K562 (cell line): ENCODE measurements around the gene MGAT5. TPM values are rescaled to one million over a fixed set of nuclear protein-coding genes. Genes with fewer than 3 reads are reported as not detected.

ENCODE experiments used
- ATAC-seq: fragments of 200-7000 bp; cut with Tn5 transposase; 3 replicates; pipeline ENCODE4 v1.9.1; 2020; ENCODE audit warnings: moderate library complexity
- BruUV-seq: library from RNA; stranded (reverse); fragments of 400-500 nt; replicated peaks from 2 replicates; lab custom pipeline; 2021; lab: Mats Ljungman, UMichigan
- CTCF ChIA-PET: fragments of 300-600 bp; formaldehyde crosslinking; extraction: SDS; loops from one replicate; lab custom pipeline; 2021; ENCODE audit warnings: low intra/inter-chr PET ratio; lab: Yijun Ruan, JAX
- POLR2A ChIA-PET: fragments of 300-600, 350-650 bp; sonication (Branson Sonifier 250); formaldehyde crosslinking; extraction: SDS; loops from one replicate; lab custom pipeline; 2021; ENCODE audit warnings: antibody characterized with exemption, inconsistent platforms; lab: Yijun Ruan, JAX
- DNase-seq, 4 experiments: peaks; one replicate each; pipeline versions ENCODE4 v3.0.0 to v3.0.0-alpha.2; 2011 to 2018; ENCODE audit warnings: low spot score in 3 of 4, mixed read lengths in 3 of 4; ENCODE audit errors: extremely low read depth in 1 of 4
- FAIRE-seq: peaks from 2 replicates; lab custom pipeline; 2011; peaks lifted over from hg19 to GRCh38; lab: Jason Lieb, UNC
- H2AFZ ChIP-seq: 2 replicates; pipeline ENCODE4 v1.6.0; 2011; ENCODE audit warnings: low read depth, low read length, control low read depth, inconsistent platforms
- H3K27ac ChIP-seq: fragments of 200-600 bp; 3 replicates; pipeline ENCODE4 v1.8.0; 2011; ENCODE audit warnings: low read depth, mild to moderate bottlenecking, control low read depth, inconsistent platforms, low read length, moderate library complexity, mixed read lengths; ENCODE audit errors: extremely low read depth
- H3K27me3 ChIP-seq, 2 experiments: fragments of 300-600 bp in 1 of 2; 2 replicates in 1 of 2; 3 replicates in 1 of 2; pipeline versions ENCODE4 v1.6.0 to v1.8.0; 2011; ENCODE audit warnings: inconsistent platforms in 2 of 2, low read length in 2 of 2, mild to moderate bottlenecking in 1 of 2, mixed read lengths in 1 of 2, moderate library complexity in 1 of 2; ENCODE audit not compliant: control insufficient read depth in 2 of 2, insufficient read depth in 2 of 2
- H3K36me3 ChIP-seq: fragments of 300-600 bp; 3 replicates; pipeline ENCODE4 v1.8.0; 2011; ENCODE audit warnings: mild to moderate bottlenecking, low read length, inconsistent platforms; ENCODE audit not compliant: control insufficient read depth, insufficient read depth
- H3K4me1 ChIP-seq, 2 experiments: fragments of 200-600 bp in 1 of 2; replicated peaks in 1 of 2; 2 replicates in 1 of 2; 3 replicates in 1 of 2; pipeline versions ENCODE4 v1.5.1 to v1.8.0; 2011; ENCODE audit warnings: inconsistent platforms in 2 of 2, low read length in 2 of 2, mild to moderate bottlenecking in 1 of 2, mixed read lengths in 1 of 2, moderate library complexity in 1 of 2; ENCODE audit not compliant: control insufficient read depth in 2 of 2, insufficient read depth in 2 of 2
- H3K4me2 ChIP-seq: 2 replicates; pipeline ENCODE4 v1.6.1; 2011; ENCODE audit warnings: low read length, control low read depth, inconsistent platforms, mixed read lengths; ENCODE audit not compliant: insufficient read depth
- H3K4me3 ChIP-seq: fragments of 200-600 bp; sonication (generic), shearing (Covaris generic); 2 replicates; pipeline ENCODE4 v1.5.1; 2016; ENCODE audit warnings: control low read depth, inconsistent platforms
- H3K79me2 ChIP-seq: fragments of 200-600 bp; 3 replicates; pipeline ENCODE4 v1.8.0; 2011; ENCODE audit warnings: low read length, inconsistent platforms; ENCODE audit not compliant: control insufficient read depth, insufficient read depth
- H3K9ac ChIP-seq, 2 experiments: 2 replicates each; pipeline versions ENCODE4 v1.6.0 to v1.6.1; 2011; ENCODE audit warnings: low read depth in 2 of 2, low read length in 2 of 2, control low read depth in 1 of 2, inconsistent platforms in 1 of 2, mild to moderate bottlenecking in 1 of 2, mixed read lengths in 1 of 2; ENCODE audit not compliant: insufficient read depth in 1 of 2
- H3K9me1 ChIP-seq: one replicate; pipeline ENCODE4 v1.6.0; 2011; ENCODE audit warnings: inconsistent platforms, mild to moderate bottlenecking, low read length, moderate library complexity; ENCODE audit not compliant: control insufficient read depth, insufficient read depth
- H3K9me3 ChIP-seq: replicated peaks from 2 replicates; pipeline ENCODE4 v1.5.1; 2011; ENCODE audit warnings: low read depth, low read length, inconsistent platforms; ENCODE audit not compliant: control insufficient read depth, insufficient read depth
- H4K20me1 ChIP-seq: replicated peaks from 2 replicates; pipeline ENCODE4 v1.6.1; 2011; ENCODE audit warnings: low read length, inconsistent platforms, mixed read lengths; ENCODE audit not compliant: control insufficient read depth, insufficient read depth
- ATF2 ChIP-seq: sonication (generic); formaldehyde crosslinking; IDR thresholded peaks from 2 replicates; pipeline ENCODE4 v1.8.1; 2022; ENCODE audit warnings: missing genetic modification reagents
- CTCFL ChIP-seq: IDR thresholded peaks from 2 replicates; pipeline ENCODE4 v1.6.1; 2011; ENCODE audit warnings: borderline replicate concordance, low read depth, mild to moderate bottlenecking, moderate library complexity, low read length; ENCODE audit not compliant: insufficient read depth, poor library complexity, severe bottlenecking
- E2F3 ChIP-seq: fragments of 250-450 bp; sonication (Bioruptor Pico); IDR thresholded peaks from 2 replicates; pipeline ENCODE4 v1.4.0; 2020; ENCODE audit warnings: mild to moderate bottlenecking
- GTF2E2 ChIP-seq: fragments of 200-800 bp; sonication (Bioruptor generic); IDR thresholded peaks from 2 replicates; pipeline ENCODE4 v1.6.1; 2016; ENCODE audit warnings: missing genetic modification characterization, missing compliant biosample characterization
- POLR2AphosphoS5 ChIP-seq: IDR thresholded peaks from 2 replicates; pipeline ENCODE4 v1.6.1; 2011; ENCODE audit warnings: mild to moderate bottlenecking, low read depth, low read length, moderate library complexity; ENCODE audit not compliant: control insufficient read depth, insufficient read depth
- RFX1 ChIP-seq: fragments of 450-650 bp; IDR thresholded peaks from 2 replicates; pipeline ENCODE4 v1.6.1; 2016; ENCODE audit warnings: mild to moderate bottlenecking, moderate library complexity
- TEAD2 ChIP-seq: fragments of 450-650 bp; IDR thresholded peaks from 2 replicates; pipeline ENCODE4 v1.6.1; 2016; ENCODE audit warnings: missing genetic modification characterization, control low read depth, missing compliant biosample characterization
- WGBS: fragments of 100-300 bp; shearing (Covaris generic); methylation state at CpG from one replicate; pipeline ENCODE4 v1.1.6; 2016; ENCODE audit warnings: low coverage, mixed read lengths; ENCODE audit not compliant: insufficient coverage; ENCODE audit errors: missing lambda C conversion rate; 5-methylcytosine and 5-hydroxymethylcytosine counted together
- in situ Hi-C: fragments of 300-500 bp; cut with MboI; formaldehyde crosslinking; loops from 4 replicates; pipeline ENCODE4 v1.15.0; 2018; ENCODE audit warnings: inconsistent platforms, mixed read lengths
- intact Hi-C: fragments of 100-400 bp; cut with micrococcal nuclease; formaldehyde crosslinking; loops from 2 replicates; pipeline ENCODE4 v1.14.2; 2022
- polyA plus RNA-seq, 8 experiments: library from polyadenylated mRNA; depleted of rRNA in 4 of 8; stranded (reverse) in 5 of 8; unstranded in 3 of 8; fragments of >200 nt; fragmentation: Nextera tagmentation in 2 of 8; fragmentation: Illumina TruSeq in 1 of 8; extraction: Ambion mirVana in 2 of 8; extraction: Trizol in 1 of 8; gene quantifications; 2 replicates each; pipeline versions ENCODE4 v1.2.1 to v1.2.3, GENCODE V29; 2011 to 2014; ENCODE audit warnings: inconsistent platforms in 1 of 8, missing spikeins in 1 of 8
- total RNA-seq, 7 experiments: library from RNA; depleted of rRNA in 6 of 7; stranded (reverse); fragments of >200 nt in 6 of 7; fragmentation: Illumina TruSeq in 2 of 7; extraction: Trizol in 2 of 7; gene quantifications; 2 replicates each; pipeline versions ENCODE4 v1.2.1 to v1.2.3, GENCODE V29; 2011 to 2021; ENCODE audit warnings: low replicate concordance in 1 of 7

Gene MGAT5
- total and polyA plus RNA-seq, 9 of the 15 experiments (the other 6 are each of a cell fraction or from before 2014, with no cell fraction given), result 1.6 to 18.6 (median 11.1) TPM

GRCh38 chr2:134433979-134434378 is 180.1 kb downstream of the MGAT5 start (continued):
- TF ChIP-seq CTCFL (no peak), TEAD2 (no peak), ATF2 (CRISPR knock-in tag) (no peak), E2F3 (CRISPR knock-in tag) (no peak), GTF2E2 (tag) (no peak)

- Histone ChIP-seq H3K9me1 (peaks cover 3% of the 10 kb centered on the region), H4K20me1 (no peaks in the 10 kb centered on the region; the same call in 1 of the 2 replicates), H3K27me3 (no peaks in the 10 kb centered on the region), H2AFZ (no peak overlapping the region), H3K27ac (no peak overlapping the region), H3K4me1 (no peaks in the 10 kb centered on the region), H3K36me3 (no peaks in the 10 kb centered on the region; the same call in 2 of the 3 replicates), H3K4me3 (no peak overlapping the region), H3K79me2 (no peaks in the 10 kb centered on the region), H3K4me2 (no peak overlapping the region), H3K9ac (no peak overlapping the region), H3K9me3 (no peaks in the 10 kb centered on the region)
- WGBS, result 29% methylated on average over 4 of the region's 4 CpGs
- no TSS peak for BruUV-seq
- in situ Hi-C loops (no loop called here), intact Hi-C loops (no loop called here)
- no peak for FAIRE-seq
- ChIA-PET CTCF (no interaction called here), POLR2A (interaction anchor here (0.9 kb wide), 1 partner anchor 316 kb away, joined by 3 read pairs; no protein-coding TSS in a partner anchor)
- TF ChIP-seq RFX1, result peak; percentile 37
- no peak for TF ChIP-seq POLR2AphosphoS5
- ATAC-seq, result no peak
- DNase-seq, result no peak
These were observed 181.6 kb downstream of the MGAT5 start for GRCh38 chr2:134435505-134435904.
